DND-41 (cell line): Measurements from ENCODE around the gene CLSTN2.

ENCODE experiments used
- CTCF ChIP-seq: IDR thresholded peaks from 2 replicates; pipeline ENCODE4 v1.5.1; 2012; ENCODE audit warnings: borderline replicate concordance, low read length, moderate library complexity, mild to moderate bottlenecking; ENCODE audit not compliant: poor library complexity, severe bottlenecking; ENCODE audit errors: extremely low read depth
- EZH2 ChIP-seq: IDR thresholded peaks from 3 replicates; pipeline ENCODE4 v1.6.1; 2012; ENCODE audit warnings: borderline replicate concordance, low read depth, mild to moderate bottlenecking, moderate library complexity, low read length, inconsistent platforms; ENCODE audit not compliant: severe bottlenecking

GRCh38 chr3:140576449-140576848 is 641.5 kb downstream of the CLSTN2 start:
- TF ChIP-seq CTCF (no peak), EZH2 (no peak)
